Astrocyte of the spinal cord (primary cell): ENCODE measurements around the gene PFKL.

ENCODE experiments used
- DNase-seq: peaks from one replicate; pipeline ENCODE4 v3.0.0; 2011; ENCODE audit warnings: low read depth, low spot score
- H3K4me3 ChIP-seq: 2 replicates; pipeline ENCODE4 v1.5.1; 2011; ENCODE audit warnings: low read depth, mild to moderate bottlenecking, low read length, moderate library complexity
- CTCF ChIP-seq: IDR thresholded peaks from 2 replicates; pipeline ENCODE4 v1.5.1; 2012; ENCODE audit warnings: low read depth, mild to moderate bottlenecking, low read length, inconsistent platforms
- in situ Hi-C: cut with HindIII; loops from 2 replicates; pipeline ENCODE4 v1.10.0; 2017; ENCODE audit warnings: low sequenced_read_pairs

Gene PFKL

GRCh38 chr21:44291078-44291935 is 8.5 kb upstream of the PFKL start:
- in situ Hi-C loops: no loop called here
- TF ChIP-seq CTCF: no peak
- DNase-seq: no peak
- no peak overlapping the region for H3K4me3 ChIP-seq

- H3K4me3 ChIP-seq: no peak overlapping the region
- DNase-seq: no peak
- no peak for TF ChIP-seq CTCF
- in situ Hi-C loops: no loop called here
Observed at GRCh38 chr21:44291936-44292811, 7.7 kb upstream of the PFKL start.

- in situ Hi-C loops: no loop called here
- H3K4me3 ChIP-seq: no peak overlapping the region
- no peak for TF ChIP-seq CTCF
- no peak for DNase-seq
Observed at GRCh38 chr21:44292812-44293195, 7.0 kb upstream of the PFKL start.

- DNase-seq: no peak
- in situ Hi-C loops: no loop called here
- TF ChIP-seq CTCF: no peak
- H3K4me3 ChIP-seq: no peak overlapping the region
Observed at GRCh38 chr21:44293551-44294231, 6.2 kb upstream of the PFKL start.

GRCh38 chr21:44294391-44295162 is 5.3 kb upstream of the PFKL start:
- peak; percentile 25 for DNase-seq
- TF ChIP-seq CTCF: no peak
- in situ Hi-C loops: no loop called here
- H3K4me3 ChIP-seq: no peak overlapping the region

GRCh38 chr21:44295163-44295573 is 4.7 kb upstream of the PFKL start:
- TF ChIP-seq CTCF: no peak
- in situ Hi-C loops: no loop called here
- H3K4me3 ChIP-seq: no peak overlapping the region
- DNase-seq: no peak
